Retina (tissue), 1 donor: ENCODE data around the gene PERM1.
"Not testable (repeated sequence)": the region's sequence is repeated elsewhere in the genome, so short reads cannot be mapped to it uniquely, and the experiment has no call there.

ENCODE experiments used
- DNase-seq: peaks from one replicate; pipeline ENCODE4 v3.0.0-alpha.2; 2016

Gene PERM1

GRCh38 chr1:1013922-1014648 lies 32.2 kb upstream of the PERM1 start:
- no peak for DNase-seq

GRCh38 chr1:1013105-1013921 lies 31.4 kb upstream of the PERM1 start, which contains the start of gene ISG15:
Gene ISG15 (plus strand): TSS chr1:1013497. CDS start chr1:1013574, 77 bp downstream.
- DNase-seq = peak; percentile 79

- DNase-seq = not testable (repeated sequence)
Observed at GRCh38 chr1:1012736-1013104, 30.8 kb upstream of the PERM1 start.

GRCh38 chr1:1011396-1011949 lies 29.6 kb upstream of the PERM1 start:
- no peak for DNase-seq

GRCh38 chr1:1010131-1010530 lies 28.2 kb upstream of the PERM1 start:
- DNase-seq = not testable (repeated sequence)

GRCh38 chr1:1006305-1007159 lies 24.6 kb upstream of the PERM1 start:
- peak; percentile 15 for DNase-seq

GRCh38 chr1:1005774-1006304 lies 23.9 kb upstream of the PERM1 start:
- DNase-seq = no peak

GRCh38 chr1:1004780-1005697 lies 23.1 kb upstream of the PERM1 start:
- DNase-seq = peak; percentile 62

- no peak for DNase-seq
Observed at GRCh38 chr1:1004420-1004779, 22.5 kb upstream of the PERM1 start.

- DNase-seq = no peak
Observed at GRCh38 chr1:1003618-1004419, 21.9 kb upstream of the PERM1 start.

GRCh38 chr1:1001057-1001783 lies 19.3 kb upstream of the PERM1 start:
- DNase-seq = no peak

- DNase-seq = peak; percentile 96
Observed at GRCh38 chr1:1000357-1001056, 18.6 kb upstream of the PERM1 start.

GRCh38 chr1:999725-1000356 lies 17.9 kb upstream of the PERM1 start, which contains the start of gene HES4:
Gene HES4 (minus strand): TSS chr1:1000097. CDS start chr1:999973, 124 bp downstream.
- peak; percentile 90 for DNase-seq

- DNase-seq = peak; percentile 71
Observed at GRCh38 chr1:998995-999724, 17.3 kb upstream of the PERM1 start.

GRCh38 chr1:998745-998994 lies 16.8 kb upstream of the PERM1 start:
- no peak for DNase-seq

GRCh38 chr1:997993-998744 lies 16.3 kb upstream of the PERM1 start:
- DNase-seq = peak; percentile 76

GRCh38 chr1:997713-997992 lies 15.8 kb upstream of the PERM1 start:
- no peak for DNase-seq
